SK-N-SH (cell line): ENCODE data around the gene RPS19.

Experiments used
- CTCF ChIP-seq: fragments of 200-600 bp; sonication (generic); IDR thresholded peaks from 2 replicates; pipeline ENCODE4 v1.6.1; 2017; ENCODE audit warnings: antibody characterized with exemption, mild to moderate bottlenecking, moderate library complexity
- EP300 ChIP-seq, 2 experiments: IDR thresholded peaks; 2 replicates each; pipeline versions ENCODE4 v1.4.0 to v1.6.1; 2012; ENCODE audit warnings: borderline replicate concordance in 1 of 2, low read depth in 1 of 2, low read length in 1 of 2
- MXI1 ChIP-seq: IDR thresholded peaks from 2 replicates; pipeline ENCODE4 v1.6.1; 2012; ENCODE audit warnings: mild to moderate bottlenecking, low read depth, low read length, improper control_type of control experiment
- POLR2AphosphoS5 ChIP-seq: IDR thresholded peaks from 2 replicates; pipeline ENCODE4 v1.6.1; 2012; ENCODE audit warnings: low read depth, low read length
- RAD21 ChIP-seq: IDR thresholded peaks from 2 replicates; pipeline ENCODE4 v1.6.1; 2012; ENCODE audit warnings: mild to moderate bottlenecking, low read length
- RFX5 ChIP-seq: IDR thresholded peaks from 2 replicates; pipeline ENCODE4 v1.6.1; 2012; ENCODE audit warnings: mild to moderate bottlenecking, improper control_type of control experiment, low read length
- TCF12 ChIP-seq: IDR thresholded peaks from 2 replicates; pipeline ENCODE4 v1.4.0; 2012
- USF2 ChIP-seq: fragments of 150-350 bp; IDR thresholded peaks from 2 replicates; pipeline ENCODE4 v1.6.1; 2017; ENCODE audit warnings: antibody characterized with exemption, low read length, low read depth, borderline replicate concordance

GRCh38 chr19:41888926-41889325 lies 28.9 kb downstream of the RPS19 start:
- TF ChIP-seq CTCF (no peak), EP300 (IDR thresholded peaks at IDR 0.05; ENCODE audit: borderline replicate concordance in 1 of 2, low read depth in 1 of 2, low read length in 1 of 2) (no peak), POLR2AphosphoS5 (no peak), MXI1 (no peak), RAD21 (no peak), USF2 (no peak), TCF12 (no peak), RFX5 (no peak)
